HT-29 (cell line): ENCODE data around the gene LRRC49. TPM values are rescaled to one million over a fixed set of nuclear protein-coding genes. Genes with fewer than 3 reads are reported as not detected.

Source experiments
- DNase-seq: peaks from one replicate; pipeline ENCODE4 v3.0.0-alpha.2; 2015; ENCODE audit warnings: low spot score
- total RNA-seq: library from RNA; depleted of rRNA; stranded (reverse); fragments of >200 nt; shearing (Covaris generic); gene quantifications from 2 replicates; pipeline ENCODE4 v1.2.3, GENCODE V29; 2014

Gene LRRC49
- total RNA-seq, 1 experiment from 2014 or later = 4.2 TPM

DNA sequence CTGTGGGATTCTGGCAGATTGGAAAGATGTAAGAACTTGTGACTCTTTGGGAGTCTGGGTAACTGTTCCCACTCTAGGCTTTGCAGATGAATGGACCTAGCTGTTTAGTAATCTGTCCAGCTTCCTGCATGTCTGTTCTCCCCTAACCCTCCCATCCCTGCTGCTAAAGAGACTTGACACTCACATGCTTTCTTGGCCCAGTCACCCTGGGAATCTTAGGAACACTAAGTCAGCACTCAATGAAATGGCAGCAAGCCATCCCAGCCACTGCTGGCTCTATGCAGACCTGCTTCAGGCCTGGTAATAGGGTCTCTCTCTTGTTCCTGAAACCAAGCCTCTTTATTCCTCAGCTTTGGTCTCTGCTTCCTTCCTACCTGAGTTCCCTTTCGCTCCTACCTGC is 158.9 kb downstream of the LRRC49 start:
- no peak for DNase-seq

GRCh38 chr15:71052356-71052755 is 159.7 kb downstream of the LRRC49 start:
- DNase-seq = no peak

DNA sequence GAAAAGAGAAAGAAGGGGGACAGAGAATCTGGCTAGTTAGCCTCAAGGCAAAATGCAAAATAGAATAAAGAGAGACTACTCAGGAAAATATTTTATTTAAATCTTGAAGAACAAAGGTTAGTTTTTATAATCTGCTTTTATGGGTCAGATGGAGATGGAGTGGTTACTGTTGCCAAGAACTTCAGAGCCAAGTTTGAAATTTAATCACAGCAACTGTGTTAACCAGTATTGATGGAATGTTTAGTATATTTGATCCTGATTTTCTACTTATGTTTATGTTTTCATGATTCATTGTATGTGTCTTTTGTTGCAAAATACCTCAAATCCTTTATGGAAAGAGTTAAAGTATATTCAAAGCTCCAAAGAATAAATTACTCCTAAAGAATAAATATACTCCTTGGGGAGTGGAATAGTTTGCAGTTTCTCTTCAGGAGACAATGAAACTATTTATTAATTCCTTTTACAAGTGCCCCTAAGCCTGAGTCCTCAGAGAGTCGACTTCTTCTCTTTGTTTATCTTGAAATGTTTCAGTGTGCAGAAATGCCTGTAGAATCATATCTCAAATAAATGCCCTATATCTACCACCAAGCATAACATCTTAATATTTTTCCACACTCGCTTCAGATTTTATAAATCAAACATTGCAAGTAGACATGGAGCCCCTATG is 161.8 kb downstream of the LRRC49 start:
- peak; percentile 35 for DNase-seq

DNA sequence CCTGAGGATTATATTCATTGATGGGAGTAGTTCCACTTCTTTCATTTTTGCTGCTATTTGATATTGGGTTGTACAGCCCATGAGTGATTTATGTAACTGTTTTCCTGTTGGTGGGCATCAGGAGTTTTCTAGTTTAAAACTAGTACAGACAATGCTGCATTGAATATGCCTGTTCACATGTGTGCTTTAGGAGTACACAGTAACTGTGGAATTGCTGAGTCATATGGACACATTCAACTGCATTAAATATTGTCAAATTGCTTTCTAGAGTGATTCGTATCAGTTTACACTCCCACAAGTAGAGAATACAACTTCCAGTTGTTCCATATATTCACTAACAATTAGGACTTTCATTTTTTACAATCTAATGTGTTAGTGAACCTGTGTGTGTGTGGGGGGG is 162.8 kb downstream of the LRRC49 start:
- peak; percentile 47 for DNase-seq

DNA sequence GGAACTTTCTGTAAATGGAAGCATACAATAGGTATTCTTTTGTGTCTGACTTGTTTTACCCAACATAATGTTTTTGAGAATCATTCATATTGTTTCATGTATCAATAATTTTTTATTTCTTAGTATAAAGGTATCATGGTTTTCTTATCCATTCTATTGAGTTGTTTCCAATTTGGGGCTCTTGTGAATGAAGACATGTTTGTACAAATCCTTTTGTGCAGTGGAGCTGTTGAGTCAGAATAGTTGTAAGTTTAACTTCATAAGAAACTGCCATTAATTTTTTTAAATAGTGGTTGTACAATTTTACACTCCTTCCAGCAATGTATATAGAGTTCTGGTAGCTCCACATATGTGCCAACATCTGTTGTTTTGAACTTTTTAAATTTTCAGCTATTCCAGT is 163.5 kb downstream of the LRRC49 start:
- DNase-seq = no peak

DNA sequence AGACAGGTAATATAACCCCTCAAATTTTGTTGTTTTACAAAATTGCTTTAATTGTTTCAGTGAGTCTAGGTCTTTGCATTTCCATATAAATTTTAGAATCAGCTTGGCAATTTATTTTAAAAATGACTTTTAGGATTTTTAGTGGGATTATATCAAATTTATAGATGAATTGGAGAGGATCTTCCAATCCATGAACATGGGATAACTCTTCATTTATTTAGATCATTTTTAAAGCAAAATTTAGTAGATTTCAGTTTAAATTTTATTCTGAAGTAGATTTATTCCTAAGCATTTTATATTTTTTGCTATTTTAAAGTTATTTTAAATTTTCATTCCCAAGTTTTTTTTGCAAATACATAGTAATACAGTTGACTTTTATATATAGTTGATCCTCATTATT is 164.5 kb downstream of the LRRC49 start:
- no peak for DNase-seq

DNA sequence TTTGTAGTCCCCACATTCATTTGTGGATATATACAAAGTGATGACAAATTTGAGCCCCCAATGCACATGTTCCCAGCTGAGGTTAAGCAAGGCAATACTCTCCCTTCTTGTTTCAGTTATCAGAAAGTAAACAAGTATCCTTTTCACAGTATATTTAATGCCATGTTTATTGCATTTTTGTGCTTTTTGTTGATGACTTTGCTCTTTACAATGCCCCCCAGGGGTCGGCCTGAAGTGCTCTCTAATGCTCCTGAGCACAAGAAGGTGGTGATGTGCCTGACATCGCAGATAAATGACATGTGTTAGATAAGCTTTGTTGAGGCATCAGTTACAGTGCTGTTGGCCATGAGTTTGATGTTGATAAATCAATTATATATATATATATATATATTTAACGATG is 165.0 kb downstream of the LRRC49 start:
- DNase-seq = no peak

DNA sequence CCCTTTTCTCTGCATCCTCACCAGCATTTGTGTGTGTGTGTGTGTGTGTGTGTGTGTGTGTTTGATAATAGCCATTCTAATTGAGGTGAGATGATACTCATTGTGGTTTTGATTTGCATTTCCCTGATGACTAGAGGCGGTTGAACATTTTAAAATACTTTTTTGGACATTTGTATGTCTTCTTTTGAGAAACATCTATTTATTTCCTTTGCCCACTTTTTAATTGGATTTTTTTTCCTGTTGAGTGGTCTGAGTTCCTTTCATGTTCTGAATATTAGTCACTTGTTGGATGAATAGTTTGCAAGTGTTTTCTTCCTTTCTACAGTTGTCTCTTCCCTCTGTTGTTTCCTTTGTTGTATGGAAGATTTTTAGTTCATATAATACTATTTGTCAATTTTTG is 168.4 kb downstream of the LRRC49 start:
- no peak for DNase-seq

DNA sequence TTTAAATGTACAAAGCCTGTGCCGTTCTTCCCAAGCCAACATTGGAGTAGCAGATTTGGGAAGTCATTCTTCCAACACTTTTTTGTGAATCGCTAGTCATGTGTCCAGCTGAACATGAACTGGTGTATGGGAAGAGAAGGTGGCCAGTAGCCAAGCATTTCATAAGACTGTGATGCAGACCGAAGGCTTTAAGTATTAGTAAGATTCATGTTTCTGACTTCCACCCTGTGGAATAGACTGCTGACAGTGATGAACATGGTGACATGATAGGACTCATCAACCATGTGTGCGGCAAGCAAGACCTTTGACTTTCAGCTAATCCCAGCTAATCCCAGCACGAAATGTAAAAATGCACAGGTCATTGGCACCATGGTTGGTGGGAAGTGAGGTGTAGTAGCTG is 174.4 kb downstream of the LRRC49 start:
- DNase-seq = no peak

GRCh38 chr15:71069693-71070092 is 177.1 kb downstream of the LRRC49 start:
- DNase-seq = peak; percentile 38

DNA sequence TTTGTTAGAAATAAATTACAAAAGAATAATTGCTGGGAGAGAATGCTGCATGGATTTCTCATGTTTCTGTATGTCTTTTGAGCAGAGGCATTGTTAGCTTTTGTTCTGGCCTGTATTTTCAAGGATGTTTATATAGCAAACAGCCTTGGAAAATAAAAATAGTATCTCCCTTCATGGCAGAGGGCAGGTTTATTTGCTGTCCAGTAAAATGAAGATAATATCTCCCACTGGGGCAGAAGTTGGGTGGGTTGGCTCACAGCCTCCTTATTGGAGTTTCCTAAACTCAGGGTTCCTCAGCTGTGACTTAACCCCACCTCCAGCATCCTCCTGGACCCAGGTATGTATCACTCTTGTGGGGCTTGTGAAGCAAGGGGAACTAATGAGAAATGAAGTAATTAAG is 178.9 kb downstream of the LRRC49 start:
- DNase-seq = no peak

GRCh38 chr15:71072423-71072822 is 179.8 kb downstream of the LRRC49 start:
- no peak for DNase-seq

- peak; percentile 85 for DNase-seq
Measured at GRCh38 chr15:71078506-71079207, 186.0 kb downstream of the LRRC49 start.

DNA sequence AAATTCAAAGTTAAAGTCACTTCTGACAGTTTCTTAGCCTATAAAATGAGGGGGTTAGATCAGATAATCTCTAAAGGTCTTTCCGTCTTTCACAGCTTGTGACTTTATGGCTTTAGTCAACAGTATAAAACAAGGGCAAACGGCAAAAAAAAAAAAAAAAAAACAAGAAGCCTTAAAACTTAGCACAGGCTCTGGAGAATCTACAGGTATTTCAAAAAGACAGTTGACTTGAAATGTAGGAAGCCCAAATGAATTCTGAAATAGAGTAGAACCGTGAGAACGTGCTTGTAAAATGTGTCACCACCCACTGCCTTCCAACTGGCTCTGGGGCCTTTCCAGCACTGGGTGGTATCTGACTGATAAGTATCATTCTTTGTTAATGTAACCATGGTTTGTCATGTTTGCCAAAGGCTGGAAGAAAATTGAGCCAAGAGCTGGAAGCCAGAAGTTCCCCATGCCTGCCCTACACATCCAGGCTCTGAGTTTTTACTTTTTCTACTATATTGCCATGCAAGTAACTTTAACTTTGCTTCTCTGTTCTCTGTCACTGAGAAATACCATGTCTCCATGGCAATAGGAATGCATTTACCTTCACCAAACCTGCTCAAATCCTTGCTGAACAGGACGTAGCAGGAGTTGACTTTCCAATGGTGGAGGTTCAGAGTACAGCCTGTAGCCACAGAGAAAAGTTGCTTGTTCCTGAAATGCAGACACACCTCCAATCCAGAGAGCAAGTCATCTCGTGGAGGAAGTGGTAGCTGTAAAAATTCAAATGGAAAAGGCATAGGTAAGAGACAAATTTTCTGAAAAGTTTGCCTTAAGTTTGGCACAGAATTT is 186.8 kb downstream of the LRRC49 start:
- peak; percentile 97 for DNase-seq

DNA sequence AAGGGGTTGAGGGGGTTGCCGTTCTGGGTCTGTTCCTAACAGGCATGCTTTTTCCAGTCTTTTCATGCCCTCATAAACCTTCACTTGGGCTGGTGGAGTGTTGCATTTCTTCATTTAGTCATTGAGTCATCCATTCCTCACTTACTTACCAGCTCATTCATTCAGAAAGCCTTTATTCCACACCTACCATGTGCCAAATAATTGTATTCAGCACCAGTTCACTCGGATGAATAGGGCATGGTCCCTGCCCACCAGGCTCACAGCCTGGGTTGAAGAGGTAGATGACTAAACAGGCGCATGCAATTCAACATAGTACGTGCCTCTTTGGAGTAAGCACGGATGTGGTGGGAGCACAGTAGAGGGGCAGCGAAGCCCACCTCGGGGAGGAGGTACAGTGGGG is 187.5 kb downstream of the LRRC49 start:
- no peak for DNase-seq

GRCh38 chr15:71080705-71081104 is 188.1 kb downstream of the LRRC49 start:
- DNase-seq = peak; percentile 32

- DNase-seq = no peak
Measured at GRCh38 chr15:71082803-71083202, 190.2 kb downstream of the LRRC49 start.

DNA sequence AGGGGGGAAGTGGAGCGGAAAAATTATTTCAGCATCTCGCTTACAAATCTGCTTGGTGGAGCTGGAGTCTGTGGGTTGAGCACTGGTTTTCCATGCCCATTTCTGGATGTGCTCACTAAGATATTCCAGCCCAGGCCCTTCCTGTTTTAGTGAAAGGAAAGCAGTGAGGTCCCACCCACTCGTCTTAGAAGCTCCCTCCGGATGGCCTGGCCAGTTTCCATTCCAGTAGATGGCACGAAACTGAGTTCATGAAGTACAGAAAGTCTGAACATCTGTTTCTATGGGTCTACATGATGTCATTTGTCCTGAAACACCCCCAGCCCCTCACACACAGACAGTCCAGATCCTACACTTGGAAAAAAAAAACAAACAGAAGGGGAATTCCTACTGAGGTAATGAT is 190.7 kb downstream of the LRRC49 start:
- DNase-seq = no peak

DNA sequence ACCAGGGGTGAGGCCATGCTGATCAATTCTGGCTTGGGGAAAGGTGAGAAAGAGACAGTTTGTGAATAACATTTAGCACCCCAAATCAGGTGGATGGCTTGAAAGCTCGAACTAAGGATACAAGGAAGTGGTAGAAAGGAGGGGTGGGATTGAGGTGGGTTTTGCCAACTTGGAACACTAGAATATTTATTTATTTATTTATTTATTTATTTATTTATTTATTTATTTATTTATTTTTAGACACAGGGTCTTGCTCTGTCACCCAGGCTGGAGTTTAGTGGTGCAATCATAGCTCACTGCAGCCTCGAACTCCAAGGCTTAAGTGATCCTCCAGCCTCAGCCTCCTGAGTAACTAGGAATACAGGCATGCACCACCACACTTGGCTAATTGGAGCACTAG is 191.6 kb downstream of the LRRC49 start:
- DNase-seq = no peak

- DNase-seq = no peak
Measured at GRCh38 chr15:71085809-71086208, 193.2 kb downstream of the LRRC49 start.

DNA sequence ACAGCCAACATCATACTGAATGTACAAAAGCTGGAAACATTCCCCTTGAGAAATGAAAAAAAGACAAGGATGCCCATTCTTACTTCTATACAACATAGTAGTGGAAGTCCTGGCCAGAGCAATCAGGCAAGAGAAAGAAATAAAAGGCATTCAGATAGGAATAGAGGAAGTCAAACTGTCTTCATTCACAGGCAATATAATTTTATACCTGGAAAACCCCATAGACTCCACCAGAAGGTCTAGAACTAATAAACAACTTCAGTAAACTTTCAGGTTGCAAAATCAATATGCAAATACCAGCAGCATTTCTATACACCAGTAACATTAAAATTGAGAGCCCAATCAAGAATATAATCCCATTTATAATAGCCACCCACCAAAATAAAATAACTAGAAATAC is 195.5 kb downstream of the LRRC49 start:
- no peak for DNase-seq

GRCh38 chr15:71088683-71089082 is 196.1 kb downstream of the LRRC49 start:
- no peak for DNase-seq

DNA sequence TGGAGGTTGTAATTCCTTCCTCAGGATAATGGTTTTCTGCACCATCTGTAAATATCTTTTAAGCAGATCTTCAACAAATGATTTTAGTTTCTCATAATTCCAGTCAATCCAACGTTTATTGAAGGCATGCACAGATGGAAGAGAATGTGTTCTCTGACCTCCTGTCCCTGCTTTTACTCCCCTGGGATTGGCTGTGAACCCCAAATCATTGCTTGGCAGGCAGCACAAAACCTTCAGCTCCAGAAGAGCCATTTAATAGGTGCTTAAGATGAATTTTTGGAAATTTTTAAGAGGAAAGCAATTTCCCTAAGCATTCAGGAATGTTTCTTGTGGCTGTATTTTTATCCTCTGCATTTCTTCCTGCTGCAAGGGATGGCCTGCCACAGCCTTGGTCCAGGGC is 197.2 kb downstream of the LRRC49 start:
- no peak for DNase-seq
